NCI-H2227 (cell line): ENCODE measurements around the gene UPF3A.
A peak's percentile ranks its signal among the peaks of the same experiment; 100 is the strongest.
"Not testable (repeated sequence)": the region's sequence is repeated elsewhere in the genome, so short reads cannot be mapped to it uniquely, and the experiment has no call there.

Experiments
- DNase-seq: peaks from one replicate; lab custom pipeline; 2025; ENCODE audit not compliant: unreplicated experiment; lab: John Stamatoyannopoulos, UW

The UPF3A gene

DNA sequence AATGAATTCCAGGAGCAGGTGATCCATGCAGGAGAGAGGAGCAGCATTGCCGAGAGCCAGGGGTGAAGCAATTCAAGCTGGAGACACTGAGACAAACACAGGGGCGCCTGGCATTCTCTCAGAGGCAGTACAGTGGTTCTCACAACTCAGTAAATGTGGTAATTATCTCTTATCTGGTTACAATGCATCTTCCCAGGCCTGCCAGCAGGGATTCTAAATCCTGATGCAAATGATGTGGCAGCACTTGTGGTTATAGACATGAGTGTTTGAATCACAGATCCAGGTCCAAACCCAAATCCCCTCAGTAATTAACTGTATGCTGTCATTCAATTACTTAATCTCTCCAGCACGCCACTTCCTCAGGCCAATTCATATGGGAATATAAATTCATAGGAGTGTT, 52.5 kb downstream of the UPF3A start:
- not testable (repeated sequence) for DNase-seq

- no peak for DNase-seq
Observed at GRCh38 chr13:114334305-114335053, 53.1 kb downstream of the UPF3A start.

DNA sequence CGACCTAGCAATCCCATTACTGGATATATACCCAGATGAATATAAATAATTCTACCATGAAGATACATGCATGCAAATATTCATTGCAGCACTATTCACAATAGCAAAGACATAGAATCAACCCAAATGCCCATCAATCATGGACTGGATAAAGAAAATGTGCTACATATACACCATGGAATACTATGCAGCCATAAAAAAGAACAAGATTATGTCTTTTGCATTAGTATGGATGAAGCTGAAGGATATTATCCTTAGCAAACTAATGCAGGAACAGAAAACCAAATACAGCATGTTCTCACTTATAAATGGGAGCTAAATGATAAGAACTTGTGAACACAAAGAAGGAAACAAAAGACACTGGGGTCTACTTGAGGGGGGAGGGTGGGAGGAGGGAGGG, 55.1 kb downstream of the UPF3A start:
- not testable (repeated sequence) for DNase-seq

DNA sequence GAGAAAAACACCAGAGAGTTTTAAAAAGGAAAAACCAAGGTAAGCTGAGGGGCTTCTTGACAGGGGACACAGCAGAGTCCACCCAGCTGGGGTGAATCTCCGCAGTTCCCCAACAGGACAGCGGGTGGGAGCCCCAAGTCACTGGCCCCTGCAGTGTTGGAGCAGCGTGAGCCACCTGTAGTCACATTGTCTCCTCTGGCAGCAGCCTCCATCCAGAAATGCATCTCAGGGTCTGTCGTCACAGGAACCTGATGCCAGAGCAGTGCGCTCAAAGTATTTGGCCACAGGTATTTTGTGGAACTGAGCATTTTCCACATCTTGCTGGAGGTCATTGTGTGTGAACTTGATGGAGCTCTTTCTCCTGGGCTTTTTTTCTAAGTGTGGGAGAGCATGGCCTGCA, 57.6 kb downstream of the UPF3A start:
- no peak for DNase-seq

DNA sequence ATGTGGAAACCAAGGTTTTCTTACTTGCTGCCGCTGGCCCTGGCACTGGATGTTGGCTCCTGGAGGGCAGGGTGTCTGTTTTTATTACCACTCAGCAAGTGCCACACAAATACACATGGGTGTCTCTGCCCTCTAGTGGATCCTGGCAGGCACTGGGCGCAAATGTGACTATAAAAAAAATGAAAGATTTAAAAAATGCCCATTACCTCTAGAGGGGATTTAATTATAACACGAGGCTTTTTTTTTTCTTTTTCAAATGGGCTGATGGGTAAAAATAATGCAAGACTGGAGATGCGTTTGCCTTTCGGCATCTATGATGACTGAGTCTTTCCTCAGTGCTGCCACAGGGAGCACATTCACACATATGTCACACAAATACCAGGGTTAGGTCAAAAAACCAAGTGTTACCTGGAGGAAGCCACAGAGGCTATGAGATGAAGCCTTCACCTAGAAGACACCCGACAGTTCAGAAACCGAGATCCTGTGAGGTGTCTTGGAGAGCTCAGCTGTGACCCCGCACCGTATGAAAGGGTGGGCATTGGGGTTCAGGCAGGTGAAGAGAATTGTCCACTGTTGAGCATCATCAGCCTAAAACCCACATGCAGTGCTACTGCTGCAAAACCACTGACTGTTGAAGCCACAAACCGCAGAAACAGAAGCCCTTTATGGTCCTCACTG, 58.6 kb downstream of the UPF3A start:
- peak; percentile 11 for DNase-seq

GRCh38 chr13:114341003-114341777, 59.8 kb downstream of the UPF3A start:
- no peak for DNase-seq

GRCh38 chr13:114347256-114347655, 65.9 kb downstream of the UPF3A start:
- not testable (repeated sequence) for DNase-seq

GRCh38 chr13:114352763-114353162, 71.4 kb downstream of the UPF3A start:
- DNase-seq: peak; percentile 14

GRCh38 chr13:114353382-114353781, 72.0 kb downstream of the UPF3A start:
- not testable (repeated sequence) for DNase-seq
